Gastrocnemius medialis (tissue), 4 donors: Measurements from ENCODE around the gene SPTBN1. TPM values are rescaled to one million over a fixed set of nuclear protein-coding genes. Genes with fewer than 3 reads are reported as not detected.

ENCODE experiments used
- ATAC-seq, 2 donors: fragments of 150-250 bp; one replicate each; pipeline ENCODE4 v1.9.1; 2016
- DNase-seq, 2 donors: peaks; one replicate each; pipeline ENCODE4 v3.0.0-alpha.2; 2019
- H3K27ac ChIP-seq, 4 donors: fragments of 200-600 bp; sonication (generic); 1 replicate in 1 of 4; 2 replicates in 3 of 4; pipeline ENCODE4 v1.5.1; 2016 to 2018; ENCODE audit warnings: mild to moderate bottlenecking in 2 of 4, moderate library complexity in 1 of 4
- H3K27me3 ChIP-seq, 3 donors: fragments of 200-600 bp; sonication (generic) in 2 of 3; 1 replicate in 1 of 3; 2 replicates in 2 of 3; pipeline versions ENCODE4 v1.5.1 to v1.6.0; 2016 to 2019; ENCODE audit warnings: mild to moderate bottlenecking in 1 of 3, moderate library complexity in 1 of 3
- H3K36me3 ChIP-seq, 2 donors: fragments of 200-600 bp; sonication (generic) in 1 of 2; one replicate each; pipeline ENCODE4 v1.5.1; 2017 to 2018
- H3K4me1 ChIP-seq, 2 donors: fragments of 200-600 bp; sonication (generic) in 1 of 2; one replicate each; pipeline ENCODE4 v1.5.1; 2016 to 2017; ENCODE audit warnings: mild to moderate bottlenecking in 2 of 2
- H3K4me3 ChIP-seq, 4 donors: fragments of 200-600 bp; sonication (generic) in 3 of 4; 1 replicate in 1 of 4; 2 replicates in 3 of 4; pipeline ENCODE4 v1.5.1; 2016 to 2019; ENCODE audit warnings: mild to moderate bottlenecking in 2 of 4
- H3K9me3 ChIP-seq, 3 donors: fragments of 200-600 bp; sonication (generic) in 2 of 3; 1 replicate in 1 of 3; 2 replicates in 2 of 3; pipeline ENCODE4 v1.5.1; 2016 to 2019
- CTCF ChIP-seq, 5 experiments: fragments of 450-650 bp in 3 of 5; fragments of 200-600 bp in 2 of 5; sonication (generic) in 2 of 5; IDR thresholded peaks in 4 of 5; conservative IDR thresholded peaks in 1 of 5; 1 replicate in 4 of 5; 2 replicates in 1 of 5; pipeline ENCODE4 v1.5.1; 2016 to 2019; ENCODE audit warnings: antibody characterized with exemption in 5 of 5, mild to moderate bottlenecking in 3 of 5, moderate library complexity in 3 of 5
- POLR2A ChIP-seq, 2 donors: fragments of 450-650 bp; IDR thresholded peaks; one replicate each; pipeline ENCODE4 v1.6.1; 2017; ENCODE audit warnings: antibody characterized with exemption in 2 of 2, mild to moderate bottlenecking in 2 of 2, moderate library complexity in 2 of 2
- in situ Hi-C, 4 donors: fragments of 200-750 bp; cut with MboI; loops; one replicate each; pipeline versions ENCODE4 v1.15.0 to v1.8.0; 2017; ENCODE audit warnings: low sequenced_read_pairs in 4 of 4
- intact Hi-C: fragments of 100-400 bp; cut with DNase I; formaldehyde crosslinking; loops from one replicate; pipeline ENCODE4 v1.15.1; 2023; ENCODE audit warnings: low total_unique reads
- total RNA-seq, 4 donors: library from RNA; depleted of rRNA; stranded (reverse); fragments of >200 nt; gene quantifications; one replicate each; pipeline versions ENCODE4 v1.1.0 to v1.2.3, GENCODE V29; 2016

SPTBN1 gene
- total RNA-seq, 4 donors from 2014 or later: 107 to 191 (median 119) TPM

DNA sequence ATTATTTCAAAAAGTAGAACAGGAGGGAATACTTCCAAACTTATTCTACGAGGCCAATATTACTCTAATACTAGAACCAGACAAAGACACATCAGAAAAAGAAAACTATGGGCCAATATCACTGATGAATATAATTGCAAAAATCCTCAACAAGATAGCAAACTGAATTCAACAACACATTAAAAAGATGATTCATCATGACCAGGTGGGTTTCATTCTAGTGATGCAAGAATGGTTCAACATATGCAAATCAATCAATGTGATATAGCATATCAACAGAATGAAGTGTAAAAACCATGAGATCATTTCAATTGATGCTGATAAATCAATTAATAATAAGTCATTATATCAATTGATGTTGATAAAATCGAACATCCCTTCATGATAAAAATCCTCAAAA is 244.9 kb downstream of the SPTBN1 start:
- no peak for DNase-seq
- Histone ChIP-seq H3K9me3 (no peaks in the 10 kb centered on the region), H3K27me3 (no peaks in the 10 kb centered on the region), H3K4me3 (no peak overlapping the region), H3K4me1 (no peaks in the 10 kb centered on the region), H3K36me3 (no peaks in the 10 kb centered on the region), H3K27ac (no peak overlapping the region)
- intact Hi-C loops (loop anchor here (5.0 kb wide), 1 partner anchor 494 kb away; no protein-coding TSS in a partner anchor), in situ Hi-C loops (loop anchor here (5.0 to 25.0 kb wide), 9 partner anchors 44 to 596 kb away; partner anchors contain the start of gene ACYP2 (in 1 of the 4))
- no peak for ATAC-seq
- no peak for TF ChIP-seq POLR2A (IDR thresholded peaks at IDR 0.05)
- TF ChIP-seq CTCF (IDR thresholded peaks at IDR 0.05 in 4 of 5, conservative IDR thresholded peaks at IDR 0.05 in 1 of 5): no peak

- Histone ChIP-seq H3K4me1 (no peaks in the 10 kb centered on the region), H3K4me3 (no peak overlapping the region), H3K9me3 (no peaks in the 10 kb centered on the region), H3K36me3 (no peaks in the 10 kb centered on the region), H3K27me3 (peaks cover 0 to under 1% (median 0%) of the 10 kb centered on the region in 3 donors), H3K27ac (peak overlapping the region in 1 of 4 donors; percentile 12)
- TF ChIP-seq CTCF (IDR thresholded peaks at IDR 0.05 in 4 of 5, conservative IDR thresholded peaks at IDR 0.05 in 1 of 5) (no peak), POLR2A (IDR thresholded peaks at IDR 0.05) (no peak)
- ATAC-seq: no peak
- DNase-seq: no peak
- in situ Hi-C loops: loop anchor here (5.0 to 25.0 kb wide), 9 partner anchors 47 to 599 kb away; partner anchors contain the start of gene ACYP2 (in 1 of the 4)
- intact Hi-C loops: loop anchor here (1.0 to 5.0 kb wide), 3 partner anchors 47 to 597 kb away; no protein-coding TSS in a partner anchor
Observed at GRCh38 chr2:54704238-54704637, 248.1 kb downstream of the SPTBN1 start.

- no peak overlapping the region for H3K4me3 ChIP-seq
- peak; percentile 43 to 69 (median 58) for TF ChIP-seq CTCF (IDR thresholded peaks at IDR 0.05 in 4 of 5, conservative IDR thresholded peaks at IDR 0.05 in 1 of 5)
- no peak for TF ChIP-seq POLR2A (IDR thresholded peaks at IDR 0.05)
- H3K36me3 ChIP-seq: no peaks in the 10 kb centered on the region
- H3K4me1 ChIP-seq: no peaks in the 10 kb centered on the region
- intact Hi-C loops (loop anchor here (1.0 to 5.0 kb wide), 3 partner anchors 48 to 598 kb away; no protein-coding TSS in a partner anchor), in situ Hi-C loops (loop anchor here (5.0 to 25.0 kb wide), 9 partner anchors 48 to 600 kb away; partner anchors contain the start of gene ACYP2 (in 1 of the 4))
- peaks cover 0 to 3% (median 0%) of the 10 kb centered on the region in 3 donors for H3K27me3 ChIP-seq
- ATAC-seq (peak; percentile 80 to 87), DNase-seq (no peak)
- no peaks in the 10 kb centered on the region for H3K9me3 ChIP-seq
- H3K27ac ChIP-seq: peak overlapping the region in 1 of 4 donors; percentile 12
Observed at GRCh38 chr2:54704688-54705605, 248.8 kb downstream of the SPTBN1 start.

GRCh38 chr2:54706622-54707021 is 250.5 kb downstream of the SPTBN1 start:
- in situ Hi-C loops: loop anchor here (10.0 to 25.0 kb wide), 7 partner anchors 52 to 602 kb away; partner anchors contain the start of gene ACYP2 (in 1 of the 4)
- DNase-seq (no peak), ATAC-seq (no peak)

More at GRCh38 chr2:54706622-54707021, 250.5 kb downstream of the SPTBN1 start:
- H3K27me3 ChIP-seq: peaks cover 0 to 3% (median 0%) of the 10 kb centered on the region in 3 donors
- intact Hi-C loops: no loop called here
- no peaks in the 10 kb centered on the region for H3K9me3 ChIP-seq
- H3K4me1 ChIP-seq: no peaks in the 10 kb centered on the region
- no peaks in the 10 kb centered on the region for H3K36me3 ChIP-seq
- no peak overlapping the region for H3K4me3 ChIP-seq
- TF ChIP-seq CTCF (IDR thresholded peaks at IDR 0.05 in 4 of 5, conservative IDR thresholded peaks at IDR 0.05 in 1 of 5) (no peak), POLR2A (IDR thresholded peaks at IDR 0.05) (no peak)
- H3K27ac ChIP-seq: no peak overlapping the region
